Peyer's patch (tissue), 4 donors: ENCODE data around the gene SPN. TPM values are rescaled to one million over a fixed set of nuclear protein-coding genes. Genes with fewer than 3 reads are reported as not detected.
"Not testable (repeated sequence)": the region's sequence is repeated elsewhere in the genome, so short reads cannot be mapped to it uniquely, and the experiment has no call there.

Source experiments
- DNase-seq, 3 donors: peaks; one replicate each; pipeline ENCODE4 v3.0.0-alpha.2; 2017 to 2019
- H3K27ac ChIP-seq, 4 donors: fragments of 200-600 bp; sonication (generic); one replicate each; pipeline ENCODE4 v1.5.1; 2016 to 2019
- H3K27me3 ChIP-seq, 2 donors: fragments of 200-600 bp; sonication (generic); one replicate each; pipeline ENCODE4 v1.5.1; 2019
- H3K36me3 ChIP-seq, 3 donors: fragments of 200-600 bp; sonication (generic); one replicate each; pipeline ENCODE4 v1.5.1; 2016 to 2019
- H3K4me1 ChIP-seq, 4 donors: fragments of 200-600 bp; sonication (generic); one replicate each; pipeline ENCODE4 v1.5.1; 2016 to 2019
- H3K4me3 ChIP-seq, 4 donors: fragments of 200-600 bp; sonication (generic); 1 replicate in 3 of 4; 2 replicates in 1 of 4; pipeline ENCODE4 v1.5.1; 2016 to 2019; ENCODE audit warnings: mild to moderate bottlenecking in 1 of 4
- H3K9me3 ChIP-seq, 4 donors: fragments of 200-600 bp; sonication (generic); one replicate each; pipeline ENCODE4 v1.5.1; 2016 to 2019; ENCODE audit warnings: mild to moderate bottlenecking in 1 of 4
- CTCF ChIP-seq, 6 experiments: fragments of 450-650 bp in 4 of 6; fragments of 200-600 bp in 2 of 6; sonication (generic) in 1 of 6; IDR thresholded peaks; one replicate each; pipeline ENCODE4 v1.5.1; 2017 to 2019; ENCODE audit warnings: antibody characterized with exemption in 6 of 6, mild to moderate bottlenecking in 3 of 6, moderate library complexity in 1 of 6
- POLR2A ChIP-seq, 2 donors: fragments of 450-650 bp; IDR thresholded peaks; one replicate each; pipeline ENCODE4 v1.5.1; 2017; ENCODE audit warnings: antibody characterized with exemption in 2 of 2, mild to moderate bottlenecking in 2 of 2, moderate library complexity in 2 of 2
- total RNA-seq, 4 donors: library from RNA; depleted of rRNA; stranded (reverse); fragments of >200 nt; gene quantifications; one replicate each; pipeline ENCODE4 v1.1.0, GENCODE V29; 2016

SPN gene
- total RNA-seq, 4 donors from 2014 or later, result 2.5 to 14.0 (median 2.8) TPM

GRCh38 chr16:29651774-29652349 is 11.2 kb upstream of the SPN start:
- no peak for DNase-seq
- Histone ChIP-seq H3K4me1 (no peaks in the 10 kb centered on the region), H3K4me3 (no peak overlapping the region), H3K9me3 (no peaks in the 10 kb centered on the region), H3K27ac (no peak overlapping the region), H3K36me3 (no peaks in the 10 kb centered on the region), H3K27me3 (no peaks in the 10 kb centered on the region)
- TF ChIP-seq CTCF (IDR thresholded peaks at IDR 0.05) (no peak), POLR2A (IDR thresholded peaks at IDR 0.05) (no peak)

GRCh38 chr16:29653471-29653870 is 9.6 kb upstream of the SPN start:
- H3K4me3 ChIP-seq, result no peak overlapping the region
- no peaks in the 10 kb centered on the region for H3K9me3 ChIP-seq
- H3K27me3 ChIP-seq, result no peaks in the 10 kb centered on the region
- H3K4me1 ChIP-seq, result no peaks in the 10 kb centered on the region
- no peaks in the 10 kb centered on the region for H3K36me3 ChIP-seq
- H3K27ac ChIP-seq, result no peak overlapping the region
- TF ChIP-seq CTCF (IDR thresholded peaks at IDR 0.05) (no peak), POLR2A (IDR thresholded peaks at IDR 0.05) (no peak)
- DNase-seq, result peak in 2 of 3 donors; percentile 54 to 57

GRCh38 chr16:29653890-29654289 is 9.2 kb upstream of the SPN start:
- H3K27ac ChIP-seq, H3K27me3 ChIP-seq, DNase-seq, H3K9me3 ChIP-seq, H3K36me3 ChIP-seq, H3K4me3 ChIP-seq, H3K4me1 ChIP-seq: not testable (repeated sequence)

GRCh38 chr16:29656688-29657523 is 6.1 kb upstream of the SPN start:
- no peaks in the 10 kb centered on the region for H3K27me3 ChIP-seq
- H3K4me1 ChIP-seq, result no peaks in the 10 kb centered on the region
- TF ChIP-seq CTCF (IDR thresholded peaks at IDR 0.05) (no peak), POLR2A (IDR thresholded peaks at IDR 0.05) (no peak)
- no peak overlapping the region for H3K4me3 ChIP-seq
- no peak for DNase-seq
- H3K9me3 ChIP-seq, result no peaks in the 10 kb centered on the region
- H3K36me3 ChIP-seq, result no peaks in the 10 kb centered on the region
- H3K27ac ChIP-seq, result no peak overlapping the region

- no peaks in the 10 kb centered on the region for H3K36me3 ChIP-seq
- DNase-seq, result no peak
- no peaks in the 10 kb centered on the region for H3K4me1 ChIP-seq
- H3K27ac ChIP-seq, result no peak overlapping the region
- no peaks in the 10 kb centered on the region for H3K9me3 ChIP-seq
- no peak for TF ChIP-seq POLR2A (IDR thresholded peaks at IDR 0.05)
- TF ChIP-seq CTCF (IDR thresholded peaks at IDR 0.05), result no peak
- no peak overlapping the region for H3K4me3 ChIP-seq
- H3K27me3 ChIP-seq, result no peaks in the 10 kb centered on the region
Observed at GRCh38 chr16:29658705-29659104, 4.3 kb upstream of the SPN start.

- H3K27me3 ChIP-seq, result no peaks in the 10 kb centered on the region
- H3K27ac ChIP-seq, result peak overlapping the region in 3 of 4 donors; percentile 37 to 85 (median 58)
- no peaks in the 10 kb centered on the region for H3K36me3 ChIP-seq
- DNase-seq, result no peak
- no peaks in the 10 kb centered on the region for H3K9me3 ChIP-seq
- TF ChIP-seq POLR2A (IDR thresholded peaks at IDR 0.05) (no peak), CTCF (IDR thresholded peaks at IDR 0.05) (no peak)
- H3K4me1 ChIP-seq, result peaks cover 0 to 14% (median 5%) of the 10 kb centered on the region in 4 donors
- peak overlapping the region; percentile 26 to 49 (median 44) for H3K4me3 ChIP-seq
Observed at GRCh38 chr16:29662000-29662728, 883 bp upstream of the SPN start.
